ENCODE data around the gene SEMA4F.

The SEMA4F gene

GRCh38 chr2:74646201-74646600 is 7.8 kb upstream of the SEMA4F start:
- TF ChIP-seq CTCF (IDR thresholded peaks at IDR 0.05; ENCODE audit: low read depth, low read length): no peak
- no peak overlapping the region for H3K4me3 ChIP-seq (ENCODE audit: low read depth, low read length)

DNA sequence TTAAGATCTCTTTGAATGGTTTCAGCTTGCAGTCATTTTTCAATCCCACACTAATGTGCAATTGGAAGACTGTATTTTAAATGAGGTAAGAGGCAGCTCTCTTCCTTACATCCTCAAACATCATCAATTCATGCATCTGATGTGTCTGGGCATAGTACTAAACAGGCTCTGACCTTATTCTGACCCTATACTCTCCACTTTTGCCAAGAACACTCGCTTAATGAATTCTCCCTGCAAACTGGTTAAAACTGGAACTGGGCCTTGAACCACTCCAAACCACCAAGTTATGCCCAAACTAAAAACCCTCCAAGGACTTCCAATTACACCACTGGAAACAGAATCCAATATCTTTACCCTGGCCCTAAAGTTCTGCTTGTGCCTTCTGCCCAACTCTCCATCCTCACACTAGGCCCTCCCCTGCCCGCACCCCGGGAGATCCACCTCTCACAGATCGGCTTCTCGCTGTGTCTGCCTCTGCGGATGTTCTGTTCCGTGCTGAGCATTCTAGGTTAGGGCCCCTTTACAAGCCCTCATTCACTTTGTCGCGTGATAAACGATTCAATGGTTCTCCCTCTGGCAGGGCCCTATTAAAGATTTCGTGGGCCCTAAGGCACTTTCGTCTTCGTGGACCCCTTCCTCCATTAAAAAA is 7.1 kb upstream of the SEMA4F start:
- TF ChIP-seq CTCF (IDR thresholded peaks at IDR 0.05; ENCODE audit: low read depth, low read length): no peak
- no peak overlapping the region for H3K4me3 ChIP-seq (ENCODE audit: low read depth, low read length)

DNA sequence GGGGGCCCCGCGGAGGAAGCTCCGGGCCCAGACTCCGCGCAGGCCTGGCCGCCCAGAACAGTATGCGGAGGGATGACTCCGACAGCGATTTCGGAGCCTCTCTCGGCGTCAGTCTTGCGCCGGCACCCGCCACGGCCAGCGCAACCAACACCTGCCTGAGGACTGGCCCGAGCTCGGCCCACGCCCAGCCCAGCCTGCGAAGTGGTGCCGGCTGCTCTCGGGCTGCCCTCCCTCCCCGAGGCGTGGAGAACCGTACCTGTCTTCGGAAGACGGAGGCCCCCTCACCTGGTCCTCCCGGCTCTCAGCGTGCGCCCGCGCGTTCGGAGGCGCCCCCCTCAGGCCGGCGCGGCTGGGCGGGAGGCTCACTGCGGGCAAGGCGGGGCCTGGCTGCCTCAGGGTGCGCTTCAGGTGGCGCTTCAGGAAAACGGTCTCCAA is 6.0 kb upstream of the SEMA4F start, which contains the start of gene M1AP:
M1AP (minus strand) TSS at position 322 of the 435 bp plus-strand sequence. CDS start 8,055 bp downstream, outside the sequence.
- no peak for TF ChIP-seq CTCF (IDR thresholded peaks at IDR 0.05; ENCODE audit: low read depth, low read length)
- H3K4me3 ChIP-seq (ENCODE audit: low read depth, low read length): no peak within 1 kb of the TSS

- no peak for TF ChIP-seq CTCF (IDR thresholded peaks at IDR 0.05; ENCODE audit: low read depth, low read length)
- H3K4me3 ChIP-seq (ENCODE audit: low read depth, low read length): peak overlapping the region; percentile 77
Measured at GRCh38 chr2:74653589-74653984, 460 bp upstream of the SEMA4F start.

DNA sequence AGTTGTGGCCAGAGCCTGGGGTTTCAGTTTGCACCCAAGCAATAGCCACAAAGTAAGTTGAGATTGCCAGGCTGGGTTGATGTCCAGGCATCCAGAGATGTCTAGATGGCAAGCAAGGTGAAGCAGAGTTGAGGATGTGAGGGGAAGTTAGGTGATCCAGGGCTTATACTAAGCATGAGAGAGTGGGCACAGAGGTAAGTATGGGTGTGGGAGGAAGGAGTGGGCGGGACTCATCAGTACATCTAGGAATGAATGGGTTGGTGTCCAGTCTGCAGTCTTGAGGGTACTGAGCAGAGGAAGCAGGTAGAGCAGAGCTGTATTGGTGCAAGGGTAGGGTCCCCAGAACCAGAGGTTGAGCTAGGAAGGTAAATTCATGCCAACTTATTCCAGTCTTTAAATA is 1.5 kb downstream of the SEMA4F start:
- no peak overlapping the region for H3K4me3 ChIP-seq (ENCODE audit: low read depth, low read length)
- TF ChIP-seq CTCF (IDR thresholded peaks at IDR 0.05; ENCODE audit: low read depth, low read length): no peak

GRCh38 chr2:74658516-74658915 is 4.5 kb downstream of the SEMA4F start:
- no peak for TF ChIP-seq CTCF (IDR thresholded peaks at IDR 0.05; ENCODE audit: low read depth, low read length)
- H3K4me3 ChIP-seq (ENCODE audit: low read depth, low read length): no peak overlapping the region

GRCh38 chr2:74659462-74659861 is 5.4 kb downstream of the SEMA4F start:
- H3K4me3 ChIP-seq (ENCODE audit: low read depth, low read length): no peak overlapping the region
- TF ChIP-seq CTCF (IDR thresholded peaks at IDR 0.05; ENCODE audit: low read depth, low read length): no peak
